HG02763 (cell line): ENCODE data around the gene S100A9.

Experiments used
- ATAC-seq: cut with Tn5 transposase; IDR thresholded peaks from one replicate; pipeline ENCODE4 v1.9.1; 2021; ENCODE audit warnings: mild to moderate bottlenecking, moderate library complexity; ENCODE audit not compliant: unreplicated experiment

Gene S100A9

GRCh38 chr1:153359241-153359640, 1.6 kb downstream of the S100A9 start:
- ATAC-seq: no peak

GRCh38 chr1:153360190-153360589, 2.5 kb downstream of the S100A9 start:
- ATAC-seq: no peak

GRCh38 chr1:153360592-153361479, 3.2 kb downstream of the S100A9 start:
- ATAC-seq: no peak

GRCh38 chr1:153361480-153362109, 3.9 kb downstream of the S100A9 start:
- ATAC-seq: no peak

GRCh38 chr1:153362187-153362775, 4.6 kb downstream of the S100A9 start:
- ATAC-seq: no peak

GRCh38 chr1:153363641-153364040, 6.0 kb downstream of the S100A9 start:
- no peak for ATAC-seq

GRCh38 chr1:153364156-153364555, 6.5 kb downstream of the S100A9 start:
- ATAC-seq: no peak

- ATAC-seq: no peak
Observed at GRCh38 chr1:153364766-153365666, 7.4 kb downstream of the S100A9 start.

GRCh38 chr1:153365696-153366095, 8.0 kb downstream of the S100A9 start:
- no peak for ATAC-seq

GRCh38 chr1:153366261-153366660, 8.6 kb downstream of the S100A9 start:
- ATAC-seq: no peak

- no peak for ATAC-seq
Observed at GRCh38 chr1:153367090-153367489, 9.4 kb downstream of the S100A9 start.

GRCh38 chr1:153368495-153368894, 10.8 kb downstream of the S100A9 start:
- ATAC-seq: no peak

GRCh38 chr1:153370146-153370545, 12.5 kb downstream of the S100A9 start:
- ATAC-seq: no peak

- ATAC-seq: no peak
Observed at GRCh38 chr1:153371231-153371630, 13.6 kb downstream of the S100A9 start.

GRCh38 chr1:153372571-153372970, 14.9 kb downstream of the S100A9 start:
- ATAC-seq: no peak

GRCh38 chr1:153374071-153374470, 16.4 kb downstream of the S100A9 start:
- ATAC-seq: no peak

GRCh38 chr1:153375511-153375910, 17.9 kb downstream of the S100A9 start, which contains the start of gene S100A12:
TSS of gene S100A12 (minus strand) at chr1:153375621. CDS start at chr1:153374592, 1,029 bp downstream.
- ATAC-seq: no peak

- ATAC-seq: no peak
Observed at GRCh38 chr1:153379591-153379990, 21.9 kb downstream of the S100A9 start.

- ATAC-seq: no peak
Observed at GRCh38 chr1:153380711-153381110, 23.1 kb downstream of the S100A9 start.

- ATAC-seq: no peak
Observed at GRCh38 chr1:153384958-153385580, 27.4 kb downstream of the S100A9 start.
